Thyroid gland (tissue), 4 donors: ENCODE results near the gene SMTN.

Experiments used
- POLR2A ChIP-seq, 2 donors: fragments of 450-650 bp; IDR thresholded peaks; one replicate each; pipeline ENCODE4 v1.6.1; 2017; ENCODE audit warnings: antibody characterized with exemption in 2 of 2, mild to moderate bottlenecking in 2 of 2, moderate library complexity in 1 of 2
- TF ChIP-seq, protein P1 (sequence below), 6 experiments: fragments of 200-600 bp in 3 of 6; fragments of 450-650 bp in 3 of 6; sonication (generic) in 3 of 6; IDR thresholded peaks; one replicate each; pipeline ENCODE4 v1.5.1; 2016 to 2019; ENCODE audit warnings: antibody characterized with exemption in 6 of 6, mild to moderate bottlenecking in 2 of 6, inconsistent platforms in 1 of 6, moderate library complexity in 1 of 6

DNA sequence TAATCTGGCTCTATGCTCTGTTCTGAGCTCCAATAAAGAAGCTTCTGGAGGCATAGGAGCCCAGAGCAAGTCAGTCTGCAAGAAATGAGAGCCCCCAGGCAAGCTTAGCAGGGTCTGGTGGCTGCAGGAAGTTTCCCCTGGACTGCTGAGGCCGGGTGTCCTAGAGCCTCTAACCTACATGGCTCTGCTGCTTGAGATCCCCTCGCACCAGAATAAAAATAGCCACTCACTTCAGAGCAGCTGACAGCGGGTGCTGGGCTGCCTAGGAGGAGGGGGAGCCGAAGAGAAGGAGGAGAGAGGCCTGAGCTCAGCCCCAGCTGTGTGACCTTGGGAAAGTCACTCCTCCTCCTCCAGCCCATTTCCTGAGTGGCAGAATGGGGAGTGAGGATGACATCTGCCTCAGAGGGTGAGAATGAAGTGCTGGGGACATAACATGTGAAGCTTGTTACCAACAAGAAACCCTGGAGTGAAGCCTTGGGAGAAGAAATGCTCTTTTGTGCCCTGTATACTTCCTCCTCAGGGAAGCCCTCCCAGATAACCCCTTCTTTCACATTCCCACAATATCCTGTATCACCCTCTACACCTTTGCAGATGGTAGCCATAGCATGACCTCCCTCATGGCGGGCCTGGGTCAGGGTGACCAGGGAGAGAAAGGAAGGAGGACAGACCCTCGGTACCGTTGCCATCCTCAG is 38.1 kb downstream of the SMTN start:
- TF ChIP-seq, protein P1, sequence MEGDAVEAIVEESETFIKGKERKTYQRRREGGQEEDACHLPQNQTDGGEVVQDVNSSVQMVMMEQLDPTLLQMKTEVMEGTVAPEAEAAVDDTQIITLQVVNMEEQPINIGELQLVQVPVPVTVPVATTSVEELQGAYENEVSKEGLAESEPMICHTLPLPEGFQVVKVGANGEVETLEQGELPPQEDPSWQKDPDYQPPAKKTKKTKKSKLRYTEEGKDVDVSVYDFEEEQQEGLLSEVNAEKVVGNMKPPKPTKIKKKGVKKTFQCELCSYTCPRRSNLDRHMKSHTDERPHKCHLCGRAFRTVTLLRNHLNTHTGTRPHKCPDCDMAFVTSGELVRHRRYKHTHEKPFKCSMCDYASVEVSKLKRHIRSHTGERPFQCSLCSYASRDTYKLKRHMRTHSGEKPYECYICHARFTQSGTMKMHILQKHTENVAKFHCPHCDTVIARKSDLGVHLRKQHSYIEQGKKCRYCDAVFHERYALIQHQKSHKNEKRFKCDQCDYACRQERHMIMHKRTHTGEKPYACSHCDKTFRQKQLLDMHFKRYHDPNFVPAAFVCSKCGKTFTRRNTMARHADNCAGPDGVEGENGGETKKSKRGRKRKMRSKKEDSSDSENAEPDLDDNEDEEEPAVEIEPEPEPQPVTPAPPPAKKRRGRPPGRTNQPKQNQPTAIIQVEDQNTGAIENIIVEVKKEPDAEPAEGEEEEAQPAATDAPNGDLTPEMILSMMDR (IDR thresholded peaks at IDR 0.05), result no peak
- no peak for TF ChIP-seq POLR2A (IDR thresholded peaks at IDR 0.05)
